Keratinocyte (primary cell): Measurements from ENCODE around the gene WNK4. TPM values are rescaled to one million over a fixed set of nuclear protein-coding genes. Genes with fewer than 3 reads are reported as not detected.
"Not testable (repeated sequence)": the region's sequence is repeated elsewhere in the genome, so short reads cannot be mapped to it uniquely, and the experiment has no call there.

Experiments
- DNase-seq: peaks from one replicate; pipeline ENCODE4 v3.0.0-alpha.2; 2011; ENCODE audit warnings: low read depth, missing footprints, low spot score
- FAIRE-seq: peaks from 2 replicates; lab custom pipeline; 2011; peaks lifted over from hg19 to GRCh38; lab: Jason Lieb, UNC
- H2AFZ ChIP-seq: 2 replicates; pipeline ENCODE4 v1.6.0; 2012; ENCODE audit warnings: low read length, control low read depth, inconsistent platforms; ENCODE audit not compliant: control insufficient read depth
- H3K27ac ChIP-seq: 2 replicates; pipeline ENCODE4 v1.5.1; 2011; ENCODE audit warnings: low read length; ENCODE audit not compliant: control insufficient read depth, insufficient read depth
- H3K27me3 ChIP-seq: 3 replicates; pipeline ENCODE4 v1.6.0; 2011; ENCODE audit warnings: low read length; ENCODE audit not compliant: control insufficient read depth, insufficient read depth; ENCODE audit errors: extremely low read depth
- H3K36me3 ChIP-seq, 2 experiments: 2 replicates in 1 of 2; 3 replicates in 1 of 2; pipeline ENCODE4 v1.5.1; 2011; ENCODE audit warnings: low read length in 2 of 2, mild to moderate bottlenecking in 1 of 2; ENCODE audit not compliant: control insufficient read depth in 2 of 2, insufficient read depth in 2 of 2; ENCODE audit errors: extremely low read depth in 1 of 2
- H3K4me1 ChIP-seq: 3 replicates; pipeline ENCODE4 v1.5.1; 2011; ENCODE audit warnings: low read length; ENCODE audit not compliant: control insufficient read depth, insufficient read depth; ENCODE audit errors: extremely low read depth
- H3K4me2 ChIP-seq: 3 replicates; pipeline ENCODE4 v1.6.0; 2011; ENCODE audit warnings: low read depth, low read length; ENCODE audit not compliant: control insufficient read depth, insufficient read depth; ENCODE audit errors: extremely low read depth
- H3K4me3 ChIP-seq, 3 experiments: fragments of 200-600 bp in 1 of 3; sonication (generic) in 1 of 3; 2 replicates in 2 of 3; 3 replicates in 1 of 3; pipeline ENCODE4 v1.5.1; 2011 to 2016; ENCODE audit warnings: low read length in 3 of 3, mild to moderate bottlenecking in 3 of 3, control low read depth in 2 of 3, inconsistent platforms in 1 of 3, low read depth in 1 of 3, mixed read lengths in 1 of 3, mixed run types in 1 of 3, moderate library complexity in 1 of 3; ENCODE audit not compliant: control insufficient read depth in 2 of 3, insufficient read depth in 2 of 3; ENCODE audit errors: extremely low read depth in 1 of 3
- H3K79me2 ChIP-seq: 2 replicates; pipeline ENCODE4 v1.6.0; 2012; ENCODE audit warnings: low read length; ENCODE audit not compliant: control insufficient read depth, insufficient read depth
- H3K9ac ChIP-seq: 3 replicates; pipeline ENCODE4 v1.6.0; 2011; ENCODE audit warnings: low read length; ENCODE audit not compliant: control insufficient read depth, insufficient read depth; ENCODE audit errors: extremely low read depth
- H3K9me1 ChIP-seq: 3 replicates; pipeline ENCODE4 v1.6.0; 2011; ENCODE audit warnings: low read length; ENCODE audit not compliant: control insufficient read depth, insufficient read depth; ENCODE audit errors: extremely low read depth
- H3K9me3 ChIP-seq: 2 replicates; pipeline ENCODE4 v1.5.1; 2012; ENCODE audit warnings: low read depth, low read length; ENCODE audit not compliant: control insufficient read depth
- H4K20me1 ChIP-seq: 3 replicates; pipeline ENCODE4 v1.6.0; 2011; ENCODE audit warnings: low read length; ENCODE audit not compliant: control insufficient read depth, insufficient read depth; ENCODE audit errors: extremely low read depth
- EZH2 ChIP-seq: IDR thresholded peaks from one replicate; pipeline ENCODE4 v1.6.1; 2012; ENCODE audit warnings: inconsistent platforms, mild to moderate bottlenecking, low read length, moderate library complexity
- dilution Hi-C: fragments of 300-500 bp; cut with MboI; formaldehyde crosslinking; loops from one replicate; pipeline ENCODE4 v1.7.0; 2020; ENCODE audit warnings: low sequenced_read_pairs; ENCODE audit not compliant: extremely low pct_ligation_motif_present
- polyA minus RNA-seq, 3 experiments: library from RNA; depleted of rRNA, polyadenylated mRNA; stranded (reverse); fragments of >200 nt; gene quantifications; 1 replicate in 1 of 3; 2 replicates in 1 of 3; 3 replicates in 1 of 3; pipeline ENCODE4 v1.2.3, GENCODE V29; 2011
- polyA plus RNA-seq, 5 experiments: library from polyadenylated mRNA; depleted of rRNA in 3 of 5; stranded (reverse) in 3 of 5; stranded (forward) in 1 of 5; unstranded in 1 of 5; fragments of >200 nt; gene quantifications; 1 replicate in 1 of 5; 2 replicates in 3 of 5; 3 replicates in 1 of 5; pipeline versions ENCODE4 v1.2.1 to v1.2.3, GENCODE V29; 2011 to 2012; ENCODE audit warnings: missing spikeins in 2 of 5, low read depth in 1 of 5, low replicate concordance in 1 of 5
- TF ChIP-seq, protein P1 (sequence below), 3 experiments: IDR thresholded peaks in 1 of 3; conservative IDR thresholded peaks in 1 of 3; optimal IDR thresholded peaks in 1 of 3; 2 replicates in 2 of 3; 3 replicates in 1 of 3; pipeline versions ENCODE3 to v1.5.1; 2011; ENCODE audit warnings: low read length in 3 of 3, mild to moderate bottlenecking in 3 of 3, moderate library complexity in 2 of 3, control low read depth in 1 of 3, inconsistent platforms in 1 of 3; ENCODE audit not compliant: insufficient read depth in 2 of 3; ENCODE audit errors: extremely low read depth in 1 of 3

WNK4 gene
- polyA plus RNA-seq (0.03 to 0.10 TPM (median 0.04 TPM) in 3 replicates), polyA minus RNA-seq (0.20 TPM in 1 of 3 replicates, not detected in the others)
- 0.24 TPM for polyA plus RNA-seq (2011; ENCODE audit: low read depth)
- 0.10 and 0.13 TPM in 2 replicates for polyA plus RNA-seq (2011; cell fraction: cytosol; rRNA removed)
- polyA plus RNA-seq (2011; cell fraction: nucleus; rRNA removed): 0.36 and 0.53 TPM in 2 replicates
- polyA plus RNA-seq (2012; ENCODE audit: low replicate concordance): 0.15 and 1.2 TPM in 2 replicates
- polyA minus RNA-seq (2011; cell fraction: cytosol; rRNA and poly(A)+ RNA removed): not detected
- 0.32 and 0.39 TPM in 2 replicates for polyA minus RNA-seq (2011; cell fraction: nucleus; rRNA and poly(A)+ RNA removed)

DNA sequence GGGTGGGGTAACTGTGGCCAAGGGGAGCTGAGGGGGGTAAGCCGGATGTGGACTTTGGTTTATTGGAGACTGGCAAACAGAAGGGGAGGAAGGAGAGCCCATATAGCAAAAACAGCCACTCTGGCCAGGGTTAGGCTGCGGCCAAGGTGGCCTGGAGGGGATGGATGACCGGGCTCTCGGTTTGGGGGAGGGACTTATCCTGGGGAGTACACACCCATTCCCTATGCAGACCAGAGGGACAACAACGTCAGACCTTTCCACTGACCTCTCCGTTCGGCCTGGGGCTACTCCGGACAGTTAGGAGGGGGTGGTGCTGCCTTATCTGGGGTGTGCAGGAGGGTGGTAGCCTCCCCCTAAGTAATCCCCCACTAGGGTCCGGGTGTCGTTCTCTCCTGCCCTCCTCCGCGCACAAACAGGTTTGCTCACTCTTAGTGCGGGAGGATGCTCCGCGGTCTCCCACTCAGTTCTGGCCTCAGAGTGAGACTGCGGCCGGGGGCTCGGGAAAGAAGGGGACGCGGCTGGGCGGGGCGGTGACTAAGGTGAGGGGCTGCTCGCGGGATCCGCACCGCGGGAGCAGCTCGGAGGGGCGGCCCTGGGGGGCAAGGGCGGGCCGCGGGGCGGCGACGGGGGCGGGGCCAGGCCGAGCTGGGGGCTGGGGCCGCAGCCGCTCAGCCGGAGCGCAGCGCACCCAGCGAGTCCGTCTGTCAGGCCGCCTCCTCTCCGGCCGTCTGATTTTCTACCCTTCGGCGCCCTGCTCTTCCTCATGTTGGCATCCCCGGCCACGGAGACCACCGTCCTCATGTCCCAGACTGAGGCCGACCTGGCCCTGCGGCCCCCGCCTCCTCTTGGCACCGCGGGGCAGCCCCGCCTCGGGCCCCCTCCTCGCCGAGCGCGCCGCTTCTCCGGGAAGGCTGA lies at the start of gene WNK4:
Gene WNK4, plus strand, starts transcription at position 675 of the 915 bp plus-strand sequence. Its CDS starts 89 bp downstream, at position 764.
- FAIRE-seq: no peak
- Histone ChIP-seq H3K4me3 (peak within 1 kb of the TSS in 1 of 3 experiments; percentile 8), H3K27ac (no peak within 1 kb of the TSS), H2AFZ (no peak within 1 kb of the TSS), H3K9me1 (no peaks in the 10 kb centered on the region), H3K4me1 (peaks cover 19% of the 10 kb centered on the region), H3K9me3 (no peaks in the 10 kb centered on the region), H3K27me3 (peaks cover 26% of the 10 kb centered on the region), H3K79me2 (no peaks in the 10 kb centered on the region), H4K20me1 (no peaks in the 10 kb centered on the region), H3K9ac (no peak within 1 kb of the TSS), H3K4me2 (peak within 1 kb of the TSS; percentile 38), H3K36me3 (peaks cover 23 to 24% of the 10 kb centered on the region in 2 experiments)
- no peak for DNase-seq
- dilution Hi-C loops: no loop called here
- TF ChIP-seq, protein P1, sequence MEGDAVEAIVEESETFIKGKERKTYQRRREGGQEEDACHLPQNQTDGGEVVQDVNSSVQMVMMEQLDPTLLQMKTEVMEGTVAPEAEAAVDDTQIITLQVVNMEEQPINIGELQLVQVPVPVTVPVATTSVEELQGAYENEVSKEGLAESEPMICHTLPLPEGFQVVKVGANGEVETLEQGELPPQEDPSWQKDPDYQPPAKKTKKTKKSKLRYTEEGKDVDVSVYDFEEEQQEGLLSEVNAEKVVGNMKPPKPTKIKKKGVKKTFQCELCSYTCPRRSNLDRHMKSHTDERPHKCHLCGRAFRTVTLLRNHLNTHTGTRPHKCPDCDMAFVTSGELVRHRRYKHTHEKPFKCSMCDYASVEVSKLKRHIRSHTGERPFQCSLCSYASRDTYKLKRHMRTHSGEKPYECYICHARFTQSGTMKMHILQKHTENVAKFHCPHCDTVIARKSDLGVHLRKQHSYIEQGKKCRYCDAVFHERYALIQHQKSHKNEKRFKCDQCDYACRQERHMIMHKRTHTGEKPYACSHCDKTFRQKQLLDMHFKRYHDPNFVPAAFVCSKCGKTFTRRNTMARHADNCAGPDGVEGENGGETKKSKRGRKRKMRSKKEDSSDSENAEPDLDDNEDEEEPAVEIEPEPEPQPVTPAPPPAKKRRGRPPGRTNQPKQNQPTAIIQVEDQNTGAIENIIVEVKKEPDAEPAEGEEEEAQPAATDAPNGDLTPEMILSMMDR (optimal IDR thresholded peaks at IDR 0.05 in 1 of 3, IDR thresholded peaks at IDR 0.05 in 1 of 3, conservative IDR thresholded peaks at IDR 0.05 in 1 of 3; ENCODE audit: extremely low read depth in 1 of 3, insufficient read depth in 2 of 3, low read length in 3 of 3): no peak
- no peak for TF ChIP-seq EZH2

DNA sequence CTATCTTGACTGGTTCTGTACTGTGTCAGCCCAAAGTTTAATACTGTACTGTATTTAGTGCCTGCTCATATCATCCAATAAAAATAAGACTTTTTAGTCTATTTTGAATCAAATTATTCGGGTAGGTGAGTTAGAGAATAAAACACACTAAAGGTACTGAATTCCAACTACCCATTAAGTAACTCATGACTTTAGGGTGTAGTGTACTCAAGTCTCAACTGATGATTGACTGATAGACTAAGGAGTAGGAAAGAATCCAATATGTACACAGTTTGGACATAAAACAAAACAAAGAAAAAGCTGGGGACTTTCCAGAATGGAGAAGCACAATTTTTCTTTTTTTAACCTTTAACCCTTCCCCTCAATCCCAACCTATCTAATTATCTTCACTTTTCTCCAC lies 39.7 kb upstream of the WNK4 start:
- H3K4me1 ChIP-seq: peaks cover 8% of the 10 kb centered on the region
- no peak for DNase-seq
- no peak overlapping the region for H2AFZ ChIP-seq
- peaks cover 5% of the 10 kb centered on the region for H3K79me2 ChIP-seq
- H3K9ac ChIP-seq: no peak overlapping the region
- H3K36me3 ChIP-seq: no peaks in the 10 kb centered on the region
- no peak overlapping the region for H3K27ac ChIP-seq
- no peaks in the 10 kb centered on the region for H3K27me3 ChIP-seq
- no peak overlapping the region for H3K4me3 ChIP-seq
- no peak overlapping the region for H3K4me2 ChIP-seq
- dilution Hi-C loops: no loop called here
- TF ChIP-seq EZH2: no peak
- TF ChIP-seq, protein P1 (optimal IDR thresholded peaks at IDR 0.05 in 1 of 3, IDR thresholded peaks at IDR 0.05 in 1 of 3, conservative IDR thresholded peaks at IDR 0.05 in 1 of 3; ENCODE audit: extremely low read depth in 1 of 3, insufficient read depth in 2 of 3, low read length in 3 of 3): no peak
- H3K9me3 ChIP-seq: no peaks in the 10 kb centered on the region
- no peaks in the 10 kb centered on the region for H3K9me1 ChIP-seq
- FAIRE-seq: no peak
- H4K20me1 ChIP-seq: no peaks in the 10 kb centered on the region

DNA sequence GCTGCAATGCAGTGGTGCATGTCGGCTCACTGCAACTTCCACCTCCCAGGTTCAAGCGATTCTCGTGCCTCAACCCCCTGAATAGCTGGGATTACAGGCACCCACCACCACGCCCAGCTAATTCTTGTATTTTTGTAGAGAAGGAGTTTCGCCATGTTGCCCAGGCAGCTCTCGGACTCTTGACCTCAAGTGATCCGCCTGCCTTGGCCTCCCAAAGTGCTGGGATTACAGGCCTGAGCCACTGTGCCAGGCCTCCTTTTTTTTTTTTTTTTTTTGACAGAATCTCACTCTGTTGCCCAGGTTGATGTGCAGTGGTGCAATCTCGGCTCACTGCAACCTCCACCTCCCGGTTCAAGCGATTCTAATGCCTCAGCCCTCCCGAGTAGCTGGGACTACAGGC lies 37.5 kb upstream of the WNK4 start:
- H3K9ac ChIP-seq, H3K4me3 ChIP-seq, H3K4me2 ChIP-seq, H3K27me3 ChIP-seq, H4K20me1 ChIP-seq, H3K9me3 ChIP-seq, H2AFZ ChIP-seq, H3K4me1 ChIP-seq, FAIRE-seq, H3K36me3 ChIP-seq, H3K9me1 ChIP-seq, DNase-seq, dilution Hi-C loops, H3K79me2 ChIP-seq, H3K27ac ChIP-seq: not testable (repeated sequence)
